NCI-H1092 treated with DMSO at 0.1 percent for 48 hours (cell line): ENCODE data around the gene NSMCE1.

Experiments used
- DNase-seq: peaks from one replicate; lab custom pipeline; 2025; lab: John Stamatoyannopoulos, UW

NSMCE1 gene

GRCh38 chr16:27268376-27269299 lies at the start of gene NSMCE1:
NSMCE1 (minus strand) TSS chr16:27268772; CDS start chr16:27257570, 11,202 bp downstream.
- DNase-seq, result peak; percentile 92

- no peak for DNase-seq
These were observed 49.3 kb upstream of the NSMCE1 start for GRCh38 chr16:27317738-27318391.

- DNase-seq, result no peak
These were observed 48.7 kb upstream of the NSMCE1 start for GRCh38 chr16:27317320-27317719.

- DNase-seq, result no peak
These were observed 47.6 kb upstream of the NSMCE1 start for GRCh38 chr16:27316038-27316680.

- DNase-seq, result no peak
These were observed 46.9 kb upstream of the NSMCE1 start for GRCh38 chr16:27315333-27316037.

GRCh38 chr16:27314986-27315332 lies 46.4 kb upstream of the NSMCE1 start:
- DNase-seq, result no peak

- no peak for DNase-seq
These were observed 45.7 kb upstream of the NSMCE1 start for GRCh38 chr16:27314161-27314723.

GRCh38 chr16:27313422-27314160 lies 45.0 kb upstream of the NSMCE1 start, which contains the start of gene IL4R:
IL4R (plus strand) TSS chr16:27313974; CDS start chr16:27340204, 26,230 bp downstream.
- DNase-seq, result no peak

GRCh38 chr16:27312580-27313421 lies 44.2 kb upstream of the NSMCE1 start:
- no peak for DNase-seq

- DNase-seq, result no peak
These were observed 43.3 kb upstream of the NSMCE1 start for GRCh38 chr16:27311897-27312303.

GRCh38 chr16:27311448-27311830 lies 42.9 kb upstream of the NSMCE1 start:
- DNase-seq, result no peak

- DNase-seq, result no peak
These were observed 42.2 kb upstream of the NSMCE1 start for GRCh38 chr16:27310576-27311447.

- no peak for DNase-seq
These were observed 40.2 kb upstream of the NSMCE1 start for GRCh38 chr16:27308792-27309191.

GRCh38 chr16:27305839-27306442 lies 37.4 kb upstream of the NSMCE1 start:
- DNase-seq, result no peak

- no peak for DNase-seq
These were observed 36.5 kb upstream of the NSMCE1 start for GRCh38 chr16:27304881-27305745.

GRCh38 chr16:27304102-27304501 lies 35.5 kb upstream of the NSMCE1 start:
- DNase-seq, result no peak

GRCh38 chr16:27303256-27304100 lies 34.9 kb upstream of the NSMCE1 start:
- DNase-seq, result no peak
